Middle frontal gyrus (tissue), 1 donor: Measurements from ENCODE around the gene IP6K1.
"Not testable (repeated sequence)": the region's sequence is repeated elsewhere in the genome, so short reads cannot be mapped to it uniquely, and the experiment has no call there.

Experiments
- DNase-seq: peaks from one replicate; pipeline ENCODE4 v3.0.0-alpha.2; 2015; ENCODE audit warnings: low spot score; ENCODE audit errors: extremely low spot score

Gene IP6K1

GRCh38 chr3:49786357-49787181 lies at the start of gene IP6K1:
TSS of gene IP6K1 (minus strand) at chr3:49786542. CDS start at chr3:49748040, 38,502 bp downstream.
- DNase-seq: peak; percentile 100

GRCh38 chr3:49831341-49831740 lies 45.0 kb upstream of the IP6K1 start:
- DNase-seq: no peak

- DNase-seq: no peak
These were observed 39.7 kb upstream of the IP6K1 start for GRCh38 chr3:49826016-49826415.

GRCh38 chr3:49823131-49823530 lies 36.8 kb upstream of the IP6K1 start:
- not testable (repeated sequence) for DNase-seq

GRCh38 chr3:49813497-49814174 lies 27.3 kb upstream of the IP6K1 start, which contains the start of gene UBA7:
TSS of gene UBA7 (minus strand) at chr3:49813953. CDS start at chr3:49813787, 166 bp downstream.
- no peak for DNase-seq

- DNase-seq: no peak
These were observed 26.7 kb upstream of the IP6K1 start for GRCh38 chr3:49812916-49813496.

- no peak for DNase-seq
These were observed 21.2 kb upstream of the IP6K1 start for GRCh38 chr3:49807431-49808114.

GRCh38 chr3:49806850-49807249 lies 20.5 kb upstream of the IP6K1 start:
- no peak for DNase-seq

- no peak for DNase-seq
These were observed 19.8 kb upstream of the IP6K1 start for GRCh38 chr3:49805897-49806701.

GRCh38 chr3:49805367-49805782 lies 19.0 kb upstream of the IP6K1 start:
- DNase-seq: no peak

- no peak for DNase-seq
These were observed 18.0 kb upstream of the IP6K1 start for GRCh38 chr3:49804141-49805041.

- no peak for DNase-seq
These were observed 17.3 kb upstream of the IP6K1 start for GRCh38 chr3:49803465-49804140.

- peak; percentile 82 for DNase-seq
These were observed 16.6 kb upstream of the IP6K1 start, which contains the start of gene INKA1 for GRCh38 chr3:49802719-49803464. TSS of gene INKA1 (plus strand) at chr3:49803261. CDS start at chr3:49803393, 132 bp downstream.

GRCh38 chr3:49801160-49801559 lies 14.8 kb upstream of the IP6K1 start:
- DNase-seq: no peak

- DNase-seq: no peak
These were observed 13.4 kb upstream of the IP6K1 start, which contains the start of gene CDHR4 for GRCh38 chr3:49799761-49800160. TSS of gene CDHR4 (minus strand) at chr3:49799873. CDS start at chr3:49799812, 61 bp downstream.

GRCh38 chr3:49799105-49799504 lies 12.8 kb upstream of the IP6K1 start:
- no peak for DNase-seq

GRCh38 chr3:49794926-49795905 lies 8.9 kb upstream of the IP6K1 start:
- no peak for DNase-seq
